ENCODE measurements around the gene USP3.

Gene USP3

DNA sequence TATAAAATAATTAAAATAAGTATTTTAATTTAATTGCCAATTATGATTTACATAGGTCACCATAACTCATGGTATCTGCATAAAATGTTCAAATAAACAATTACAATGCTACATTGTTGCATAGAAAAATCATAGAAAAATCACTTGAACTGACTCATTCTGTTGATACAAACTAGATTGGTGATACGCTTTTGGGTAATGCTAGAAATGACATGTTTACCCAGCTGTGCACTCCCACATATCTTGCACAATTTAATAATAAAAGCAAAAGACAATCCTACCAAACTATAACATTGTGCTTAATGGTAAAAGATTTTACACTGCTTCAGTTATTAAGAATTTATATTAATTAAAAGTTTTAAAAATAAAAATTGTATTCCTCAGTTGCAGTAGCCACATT lies 47.0 kb downstream of the USP3 start:
- no peak for DNase-seq

DNA sequence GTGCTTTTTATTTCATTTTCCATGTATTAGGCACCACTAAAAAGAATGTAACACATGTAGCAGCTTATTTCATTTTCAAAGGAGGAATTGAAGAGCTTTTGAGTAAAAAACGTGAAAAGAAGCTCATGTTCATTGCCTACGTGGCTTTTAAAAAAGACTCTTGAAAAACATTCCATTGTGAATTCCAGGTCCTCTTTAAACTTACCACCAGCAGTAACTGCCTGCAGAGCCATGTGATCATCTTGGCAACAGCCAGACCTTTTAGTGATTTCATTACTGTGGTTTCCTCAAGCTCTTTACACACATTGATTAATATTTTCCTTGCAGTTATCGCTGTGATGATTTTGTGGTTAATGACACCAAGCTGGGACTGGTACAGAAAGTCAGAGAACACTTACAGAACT lies 49.0 kb downstream of the USP3 start:
- DNase-seq: no peak

DNA sequence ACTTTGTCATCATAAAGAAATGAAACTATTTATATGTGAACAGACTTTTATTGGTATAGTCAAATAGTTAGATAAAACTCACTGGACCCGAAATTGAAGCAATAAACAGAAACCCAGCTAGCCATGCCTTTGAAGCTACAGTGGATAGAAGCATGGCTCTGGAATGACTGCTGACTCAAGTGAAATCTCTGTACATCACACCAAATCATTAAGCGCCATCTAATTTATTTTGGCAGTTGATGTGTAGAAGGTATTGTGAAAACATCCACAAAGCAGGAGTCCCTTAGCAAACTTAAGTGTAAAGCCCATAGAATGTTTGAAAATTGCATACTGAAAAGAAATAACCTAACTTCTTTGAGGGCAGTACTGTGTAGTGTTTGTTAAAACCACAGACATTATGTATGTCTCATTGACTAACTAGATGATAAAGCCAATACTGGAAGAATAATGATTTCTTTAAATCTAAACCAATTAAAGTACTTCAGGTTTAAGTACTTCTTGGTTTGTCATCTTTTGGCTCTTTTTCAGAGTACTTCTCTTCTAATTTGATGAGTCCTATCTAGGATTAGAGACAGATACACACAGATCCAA lies 50.0 kb downstream of the USP3 start:
- no peak for DNase-seq

DNA sequence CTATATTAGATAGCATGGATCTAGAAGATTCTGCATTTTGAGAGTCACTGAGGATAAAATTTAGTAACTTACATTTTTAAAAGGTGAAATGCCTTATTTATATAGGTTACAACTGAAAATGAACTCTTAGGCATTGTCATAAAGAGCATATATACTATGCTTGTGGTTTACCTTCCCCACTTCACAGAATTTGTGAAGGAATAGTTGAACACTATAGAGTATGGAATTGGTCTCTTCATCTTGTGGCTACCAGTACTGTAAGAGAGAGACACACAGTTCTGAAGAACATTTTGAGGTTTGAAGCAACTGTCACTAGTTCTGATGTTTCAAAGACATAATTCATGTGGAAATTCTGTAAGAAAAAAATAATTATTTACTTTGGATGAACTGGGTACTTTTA lies 51.1 kb downstream of the USP3 start:
- no peak for DNase-seq

DNA sequence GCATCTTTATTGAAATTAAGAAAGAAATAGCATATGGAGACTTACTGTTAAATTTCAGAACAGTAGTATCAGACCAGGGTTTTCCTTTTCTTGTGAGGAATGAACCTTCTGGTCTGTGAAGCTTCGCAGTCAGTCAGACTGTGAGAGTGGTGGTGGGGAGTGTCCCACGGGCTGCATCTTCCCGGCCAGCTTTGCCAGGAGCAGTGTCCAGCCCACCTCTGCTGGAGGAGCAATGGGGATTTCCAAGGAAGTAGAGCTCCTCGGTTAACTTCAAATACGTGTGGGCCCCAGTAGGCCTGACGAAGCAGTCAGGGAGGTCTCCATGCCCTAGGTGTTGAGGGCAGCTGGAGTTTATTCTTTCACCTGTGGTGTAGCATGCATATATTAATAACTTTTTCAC lies 51.9 kb downstream of the USP3 start:
- DNase-seq: no peak

DNA sequence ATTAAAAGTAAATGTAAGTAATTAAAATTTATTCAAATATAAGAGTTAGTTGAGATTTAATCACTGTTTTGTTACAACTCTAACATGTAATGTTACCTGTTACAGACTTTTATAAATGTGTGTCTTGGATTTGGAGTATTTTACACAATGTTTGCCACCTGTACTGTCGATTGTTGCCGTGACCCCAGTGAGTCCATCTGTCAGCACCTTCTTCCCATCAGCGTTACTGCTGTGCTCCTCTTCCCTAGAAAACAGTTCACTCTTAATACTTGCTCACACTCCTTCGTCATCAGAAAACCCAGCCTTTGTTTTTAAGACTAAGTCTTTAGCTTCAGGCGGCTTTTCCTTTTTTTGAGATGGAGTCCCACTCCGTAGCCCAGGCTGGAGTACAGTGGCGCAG lies 52.3 kb downstream of the USP3 start:
- no peak for DNase-seq

DNA sequence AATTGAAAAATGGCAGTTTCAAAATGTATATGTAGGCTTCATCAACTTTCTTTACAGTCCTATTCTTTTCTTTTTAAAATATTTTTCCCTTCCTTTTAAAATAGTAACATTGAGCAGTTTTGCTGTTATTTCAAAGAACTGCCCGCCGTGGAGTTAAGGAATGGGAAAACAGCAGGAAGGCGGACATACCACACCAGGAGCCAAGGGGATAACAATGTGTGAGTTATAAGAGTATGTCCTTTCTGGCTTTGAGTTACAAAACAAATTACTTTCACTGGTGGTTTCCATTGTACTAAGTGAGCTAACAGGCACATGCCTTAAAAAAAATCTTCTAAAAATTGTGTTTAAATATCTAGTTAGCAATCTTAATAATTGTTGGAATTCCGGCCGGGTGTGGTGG lies 55.4 kb downstream of the USP3 start:
- DNase-seq: no peak

DNA sequence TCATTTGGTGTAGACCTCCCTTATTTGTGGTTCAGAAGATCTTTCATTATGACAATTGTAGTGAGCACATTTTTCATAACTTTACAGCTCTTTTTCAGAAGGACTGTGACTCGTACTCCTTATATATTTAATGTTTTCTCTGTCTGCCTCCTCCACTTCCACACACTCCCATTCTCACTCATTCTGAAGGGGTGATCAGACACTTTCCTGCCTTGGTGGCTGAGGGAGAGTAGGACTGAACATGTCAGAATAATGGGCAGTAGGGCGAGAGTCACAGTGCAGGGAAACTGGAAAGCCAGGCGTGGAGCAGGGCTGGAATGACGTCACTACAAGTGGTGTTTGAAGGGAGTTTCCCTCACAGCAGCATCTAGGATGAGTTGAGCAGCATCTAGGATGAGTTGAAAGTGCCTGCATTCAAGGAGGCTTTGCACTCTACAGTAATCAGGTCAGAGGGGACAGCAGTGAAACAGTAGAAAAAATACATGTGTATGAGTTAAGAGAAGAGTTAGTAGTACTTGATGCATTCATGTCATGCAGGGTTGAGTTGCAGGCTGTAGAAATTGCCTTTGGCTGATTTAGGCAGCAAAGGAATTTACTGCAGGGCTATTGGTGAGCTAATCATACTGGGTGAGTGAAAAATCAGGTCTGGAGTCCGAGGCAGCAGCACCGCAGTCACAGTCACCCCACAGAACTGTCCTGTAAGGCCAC lies 56.5 kb downstream of the USP3 start:
- DNase-seq: no peak

DNA sequence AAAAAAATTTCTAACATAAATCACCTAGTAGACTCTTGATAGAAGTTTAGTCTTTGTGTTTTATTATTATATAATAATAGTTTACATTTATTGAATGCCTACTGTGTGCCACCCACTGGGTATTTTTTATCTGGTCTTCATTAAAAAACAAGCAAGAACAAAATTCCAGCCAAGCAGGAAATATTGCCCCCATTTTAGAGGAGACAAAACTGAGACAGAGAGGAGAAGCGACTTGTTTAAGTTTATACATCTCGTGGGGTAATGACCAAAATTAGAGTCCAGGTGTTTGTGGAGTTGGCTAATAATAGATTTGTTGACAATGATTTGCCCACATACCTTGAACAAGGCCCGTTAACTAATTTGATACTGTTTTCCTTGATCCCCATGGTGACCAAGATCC lies 59.7 kb downstream of the USP3 start:
- no peak for DNase-seq

DNA sequence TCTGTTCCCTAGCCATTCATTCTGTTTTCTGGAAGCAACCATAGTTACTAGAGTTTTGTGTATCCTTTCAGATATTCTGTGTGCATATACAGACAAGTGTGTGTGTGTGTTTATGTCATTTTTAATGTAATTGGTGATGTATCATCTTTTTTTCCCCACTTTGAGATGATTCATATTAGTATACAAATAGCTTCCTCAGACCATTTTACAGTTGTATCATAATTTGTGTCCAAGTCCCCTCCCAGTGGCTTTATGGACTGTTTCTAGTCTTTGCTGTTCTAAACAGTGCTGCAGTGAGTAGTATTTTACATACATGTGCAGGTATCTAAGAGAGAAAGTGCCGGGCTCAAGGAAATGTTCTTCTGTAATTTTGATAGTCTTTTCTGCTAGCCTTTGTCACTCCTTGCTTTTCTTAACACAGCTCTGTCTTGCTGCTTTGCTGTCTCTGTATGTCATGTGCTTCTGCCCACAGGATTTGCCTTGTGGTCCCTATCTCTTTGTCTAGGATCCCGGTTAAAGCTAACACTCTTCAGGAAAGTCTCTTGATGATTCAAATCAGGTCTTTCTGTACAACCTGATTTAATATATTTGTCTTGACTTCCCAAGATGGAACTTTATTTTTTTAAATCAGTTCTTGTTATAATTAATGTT lies 61.3 kb downstream of the USP3 start:
- DNase-seq: no peak

DNA sequence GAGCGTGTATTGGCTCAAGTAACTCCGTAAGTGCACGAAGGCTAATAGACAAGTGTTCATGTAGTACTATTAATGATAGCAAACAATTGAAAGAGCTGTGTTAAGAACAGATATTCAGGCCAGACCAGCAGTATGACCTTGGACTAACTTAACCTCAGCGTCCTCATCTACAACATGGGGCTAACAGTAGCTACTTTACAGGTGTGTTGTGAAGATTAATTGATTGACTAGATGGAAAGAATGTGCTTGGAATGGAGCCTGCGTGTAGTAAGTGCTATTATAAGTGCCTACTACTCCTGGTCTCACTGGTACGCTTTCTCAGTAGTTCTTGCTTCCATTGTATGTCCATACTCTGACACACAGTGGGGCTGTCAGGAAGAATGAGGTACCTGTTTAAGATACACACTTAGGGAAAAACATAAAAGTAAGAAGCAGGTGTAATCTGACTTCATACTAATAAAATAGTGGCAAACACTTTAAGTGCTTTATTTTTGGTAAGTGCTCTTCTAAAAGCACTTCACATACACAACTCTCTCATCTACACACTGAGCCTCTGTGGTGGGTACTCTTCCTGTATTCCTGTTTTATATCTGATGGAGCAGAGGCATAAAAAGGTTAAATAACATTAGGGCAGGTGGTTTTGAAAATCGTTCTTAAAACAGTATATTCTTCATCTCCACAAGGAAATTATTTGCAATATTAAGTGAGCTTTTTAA lies 68.5 kb downstream of the USP3 start:
- no peak for DNase-seq

DNA sequence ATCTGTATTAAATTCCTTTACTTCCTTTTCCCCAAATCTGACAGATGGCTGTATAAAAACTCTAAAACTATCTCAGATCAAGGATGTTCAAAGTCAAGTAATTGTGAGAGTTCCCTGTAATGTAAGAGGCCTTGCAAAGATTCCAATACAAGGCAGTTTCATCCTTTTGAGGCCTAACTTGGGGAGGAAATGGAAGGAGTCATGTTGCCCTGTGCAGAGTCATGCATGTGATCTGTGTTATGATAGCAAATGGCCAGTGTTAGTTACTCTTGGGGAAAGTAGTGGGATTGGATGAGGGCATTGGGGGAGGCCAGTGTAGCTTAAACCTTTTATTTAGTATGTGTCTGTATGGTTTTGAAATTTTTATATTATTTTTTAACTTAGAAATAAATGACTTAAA lies 69.1 kb downstream of the USP3 start:
- DNase-seq: no peak

DNA sequence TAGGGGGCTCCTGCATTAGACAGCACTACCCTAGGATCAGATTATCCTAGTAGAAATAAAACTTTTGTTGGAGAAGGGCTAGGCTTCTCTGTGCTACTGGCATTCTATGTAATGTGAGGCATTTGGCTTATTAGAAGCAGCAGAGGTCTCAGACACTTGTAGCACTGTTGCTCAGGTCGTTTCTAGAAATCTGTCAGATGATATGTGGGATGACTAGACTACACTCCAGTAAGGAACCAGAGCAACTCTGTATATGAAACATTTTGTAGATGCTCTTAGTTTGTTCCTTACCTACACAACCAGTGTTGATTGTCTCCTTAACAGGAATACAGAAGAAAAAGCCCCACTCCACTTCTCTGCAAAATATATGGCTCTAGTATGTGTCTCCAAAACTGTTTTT lies 70.9 kb downstream of the USP3 start:
- DNase-seq: no peak

DNA sequence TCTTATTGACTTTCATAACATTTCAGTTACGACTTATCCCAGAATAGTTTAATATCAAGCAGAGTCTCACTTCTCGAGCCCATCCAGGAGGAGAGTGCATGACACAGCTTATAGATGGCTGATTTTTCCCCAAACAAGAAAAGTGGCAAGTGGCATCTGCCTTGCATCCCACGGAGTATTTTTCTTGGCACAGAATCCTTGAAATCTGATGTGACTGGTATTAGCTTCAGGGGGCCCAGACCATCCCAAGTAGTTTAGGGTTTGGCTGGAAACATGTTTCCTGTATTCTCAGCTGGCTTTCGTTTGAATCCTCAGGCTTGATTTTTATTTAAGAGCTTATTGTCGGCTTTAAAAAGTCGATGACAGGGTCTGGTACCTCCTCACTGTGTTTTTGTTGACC lies 72.0 kb downstream of the USP3 start:
- DNase-seq: no peak

DNA sequence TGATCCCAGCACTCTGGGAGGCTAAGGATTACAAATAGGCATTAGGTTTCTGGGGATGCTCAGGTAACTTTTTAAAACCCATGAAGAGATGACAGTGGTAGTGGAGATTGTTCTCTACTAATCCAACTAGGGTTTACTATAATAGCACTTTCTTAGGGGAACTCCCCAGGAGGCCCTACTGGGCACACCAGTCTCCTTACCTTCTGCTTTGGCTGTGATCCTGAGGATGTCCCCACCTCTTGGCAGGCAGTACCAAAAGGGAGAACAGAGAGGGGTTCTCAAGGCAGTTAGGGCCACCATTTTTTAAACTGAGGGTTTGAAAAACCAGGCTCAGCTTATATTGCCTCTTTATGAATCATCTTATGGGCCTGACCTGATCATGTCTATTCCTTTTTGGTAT lies 77.8 kb downstream of the USP3 start:
- no peak for DNase-seq

DNA sequence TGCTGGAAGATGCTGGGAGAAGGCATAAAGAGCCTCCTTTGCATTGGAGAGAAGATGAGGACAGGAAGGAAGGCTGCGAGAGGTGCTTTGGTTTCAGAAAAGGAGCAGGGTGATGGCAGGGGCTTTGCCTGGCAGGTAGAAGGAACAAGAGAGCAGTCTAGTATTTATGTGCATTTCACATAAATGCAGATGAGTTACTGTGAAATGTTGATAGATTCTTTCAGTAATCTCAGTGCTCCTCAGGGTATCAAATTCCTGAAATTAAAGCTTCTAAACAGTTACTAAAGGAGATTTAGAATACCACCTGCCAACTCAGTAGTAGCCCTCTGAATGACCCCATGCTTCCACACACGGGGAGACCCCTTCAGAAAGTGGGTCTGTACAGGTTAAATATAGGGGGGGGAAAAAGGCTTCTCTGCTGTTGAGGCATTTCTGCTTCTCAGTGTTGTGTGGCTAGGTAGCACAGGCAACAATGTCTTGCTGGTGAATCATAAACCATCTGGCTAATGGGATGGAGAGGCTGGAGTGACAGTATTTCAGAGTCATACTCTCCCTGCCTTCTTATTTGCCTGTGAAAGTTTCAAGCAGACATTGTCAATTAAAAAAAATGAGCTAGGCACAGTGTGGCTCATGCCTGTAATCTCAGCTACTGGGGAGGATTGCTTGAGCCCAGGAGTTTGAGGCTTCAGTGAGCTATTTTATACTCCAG lies 78.5 kb downstream of the USP3 start:
- no peak for DNase-seq

DNA sequence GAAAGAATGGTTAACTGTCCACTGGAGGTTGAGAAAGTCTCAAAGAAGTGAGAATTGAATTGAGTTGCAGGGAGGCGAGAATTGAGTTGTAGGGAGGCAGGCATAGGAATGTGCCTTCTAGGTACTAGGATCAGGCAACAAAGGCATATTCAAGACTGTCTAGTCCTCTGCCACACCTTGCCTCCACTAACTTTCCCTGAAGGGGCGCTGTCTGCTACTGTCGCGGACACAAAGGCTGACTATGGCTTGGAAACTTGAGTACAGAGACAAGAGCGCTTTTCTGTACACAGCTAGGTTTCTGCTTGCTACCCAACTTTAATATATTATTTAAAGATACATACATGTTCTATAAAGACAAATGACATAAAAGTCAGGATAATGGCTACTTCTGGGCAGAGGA lies 82.4 kb downstream of the USP3 start:
- DNase-seq: no peak

DNA sequence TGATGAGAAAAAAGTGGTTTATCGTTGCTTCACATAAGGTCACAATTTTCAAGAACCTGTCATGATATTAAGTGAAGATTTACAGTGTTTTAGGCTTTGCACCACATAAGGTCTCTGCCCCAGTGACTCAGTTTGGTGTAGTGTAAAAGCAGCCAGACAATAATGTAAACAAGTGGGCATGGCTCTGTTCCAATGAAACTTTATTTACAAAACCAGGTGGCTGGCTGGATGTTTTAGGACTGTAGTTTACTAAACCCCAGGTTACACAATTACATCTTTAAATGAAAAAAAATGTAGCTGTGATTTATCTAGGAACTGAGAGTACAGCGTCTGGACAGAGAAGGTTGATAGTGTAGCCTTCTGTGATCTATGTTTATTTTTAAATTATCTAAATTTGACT lies 83.1 kb downstream of the USP3 start:
- no peak for DNase-seq

DNA sequence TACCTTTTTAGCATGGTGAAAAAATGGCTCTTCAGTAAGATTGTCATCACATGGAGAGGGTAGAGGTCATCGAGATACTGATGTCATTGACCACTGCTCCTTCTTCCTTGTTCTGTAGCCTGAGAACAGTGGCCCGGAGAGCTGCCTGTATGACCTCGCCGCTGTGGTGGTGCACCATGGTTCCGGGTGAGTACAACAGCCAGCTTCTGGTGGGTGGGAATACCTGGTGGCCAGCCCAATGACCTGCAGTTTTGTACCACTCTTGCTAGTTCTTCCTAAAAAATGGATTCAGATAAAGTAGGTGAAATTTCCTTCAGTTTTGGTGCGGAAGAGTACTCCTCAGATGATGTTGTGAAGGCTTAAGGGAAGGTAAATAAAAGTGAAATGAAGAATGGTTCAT lies 84.4 kb downstream of the USP3 start:
- no peak for DNase-seq

DNA sequence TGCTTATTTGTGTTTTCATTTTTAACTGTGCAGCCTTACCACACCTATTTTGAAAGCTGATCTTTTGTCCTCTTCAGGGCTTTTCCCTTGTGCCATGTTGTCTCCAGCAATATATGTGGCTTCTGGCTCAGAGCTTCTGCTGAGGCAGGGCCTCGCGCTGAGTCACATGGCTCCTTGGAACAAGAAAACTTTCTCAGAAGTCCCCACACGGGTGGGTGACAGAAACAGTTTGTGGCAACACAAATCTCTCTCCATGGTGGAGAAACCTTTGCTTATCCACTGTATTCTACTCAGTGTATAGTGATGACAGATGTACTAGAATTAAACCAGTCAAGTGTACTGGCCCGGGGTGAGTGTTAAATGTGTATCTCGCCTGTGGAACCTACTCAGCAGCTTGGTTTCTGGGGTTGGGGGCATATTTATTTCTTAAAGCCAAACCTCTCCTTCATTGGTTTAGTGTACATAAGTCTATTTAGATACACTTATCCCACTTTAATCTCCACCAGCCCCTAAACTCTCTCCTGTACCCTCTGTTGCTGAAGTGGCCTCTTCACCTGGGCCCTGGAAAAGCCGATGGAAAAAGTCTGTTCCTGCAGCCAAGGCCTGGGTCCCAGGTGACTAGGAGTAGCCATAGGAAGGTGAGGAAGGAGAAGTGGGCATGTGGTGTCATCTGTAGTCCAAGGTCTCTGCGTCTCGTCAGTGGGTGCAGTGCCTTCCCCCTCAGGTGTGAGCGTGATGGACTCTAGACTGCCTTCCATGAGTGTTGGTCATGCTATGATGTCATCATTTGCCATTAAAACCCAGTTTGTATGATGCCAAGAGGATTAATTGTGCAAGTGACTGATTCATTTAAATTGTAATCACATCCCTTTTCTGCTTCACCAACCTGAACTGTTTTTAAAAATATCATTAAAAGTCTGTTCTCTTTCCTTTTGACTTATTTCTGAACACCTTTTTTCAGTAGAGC lies 89.6 kb downstream of the USP3 start:
- DNase-seq: no peak

DNA sequence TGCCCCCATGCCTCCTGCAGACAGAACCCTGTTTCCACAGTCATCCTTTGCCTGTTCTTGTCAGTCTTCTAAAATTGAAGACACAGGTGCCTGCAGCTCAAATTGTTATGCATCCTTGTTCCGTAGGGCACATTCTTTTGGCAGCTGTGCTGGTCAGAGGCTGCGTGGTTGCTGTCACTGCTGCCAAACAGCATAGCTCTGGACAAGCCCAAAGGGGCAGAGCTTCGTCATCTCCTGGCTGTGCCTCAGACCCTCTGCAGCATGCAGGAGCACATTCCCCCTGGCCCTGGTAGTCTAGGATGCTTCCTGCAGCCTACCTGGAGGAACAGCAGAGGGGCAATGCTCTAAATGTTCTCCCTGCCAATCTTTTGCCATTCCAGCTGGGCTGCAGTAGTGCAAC lies 90.7 kb downstream of the USP3 start:
- no peak for DNase-seq

DNA sequence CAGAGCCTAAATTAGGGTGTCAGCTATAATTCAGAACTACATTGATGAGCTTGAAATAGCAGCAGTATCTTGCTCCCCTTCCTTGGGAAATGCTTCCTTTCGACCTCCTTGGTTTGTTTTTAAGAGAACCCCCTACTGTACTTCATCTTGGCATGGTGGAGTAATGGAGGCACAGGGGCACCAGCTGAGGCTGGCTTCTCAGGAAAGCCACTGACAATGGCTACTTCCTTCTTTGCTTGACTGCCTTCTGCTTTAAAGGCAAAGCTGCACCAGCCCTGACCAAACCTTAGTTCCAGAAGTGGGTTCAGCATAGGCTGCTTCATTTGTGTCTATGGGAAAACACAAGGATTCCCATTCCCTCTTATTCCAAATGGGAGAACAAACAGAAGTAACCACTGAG lies 91.3 kb downstream of the USP3 start:
- no peak for DNase-seq
